RWPE2 (cell line): ENCODE results near the gene GCSH.

Experiments used
- ATAC-seq: fragments of 200-7000 bp; cut with Tn5 transposase; 3 replicates; pipeline ENCODE4 v1.9.1; 2021; ENCODE audit warnings: low read depth
- DNase-seq: peaks from one replicate; pipeline ENCODE4 v3.0.0-alpha.2; 2020; ENCODE audit warnings: low spot score
- H3K27ac ChIP-seq: fragments of 450-650 bp; 2 replicates; pipeline ENCODE4 v1.5.1; 2017; ENCODE audit warnings: mild to moderate bottlenecking; ENCODE audit not compliant: poor library complexity, severe bottlenecking
- H3K27me3 ChIP-seq: fragments of 250-450 bp; sonication (Bioruptor Pico); 2 replicates; pipeline ENCODE4 v1.5.1; 2021; ENCODE audit warnings: mild to moderate bottlenecking, moderate library complexity; ENCODE audit not compliant: insufficient read depth, poor library complexity, severe bottlenecking
- H3K36me3 ChIP-seq: fragments of 250-450 bp; sonication (Bioruptor Pico); 2 replicates; pipeline ENCODE4 v1.5.1; 2020; ENCODE audit warnings: low read depth, mild to moderate bottlenecking, moderate library complexity
- H3K4me1 ChIP-seq: fragments of 250-450 bp; sonication (Bioruptor Pico); 2 replicates; pipeline ENCODE4 v1.5.1; 2021; ENCODE audit warnings: mild to moderate bottlenecking, moderate library complexity; ENCODE audit not compliant: insufficient read depth, poor library complexity, severe bottlenecking
- H3K4me3 ChIP-seq: fragments of 250-450 bp; sonication (Bioruptor Pico); 2 replicates; pipeline ENCODE4 v1.5.1; 2021; ENCODE audit warnings: mild to moderate bottlenecking, moderate library complexity; ENCODE audit not compliant: severe bottlenecking
- H3K9me3 ChIP-seq: fragments of 250-450 bp; sonication (Bioruptor Pico); 2 replicates; pipeline ENCODE4 v1.5.1; 2021; ENCODE audit warnings: mild to moderate bottlenecking, moderate library complexity; ENCODE audit not compliant: severe bottlenecking
- CTCF ChIP-seq: fragments of 450-650 bp; IDR thresholded peaks from one replicate; pipeline ENCODE4 v1.5.1; 2017; ENCODE audit warnings: mild to moderate bottlenecking, moderate library complexity; ENCODE audit not compliant: poor library complexity, severe bottlenecking

Gene GCSH

GRCh38 chr16:81035398-81035974, 60.7 kb downstream of the GCSH start, which contains the start of gene ATMIN:
TSS of gene ATMIN (plus strand) at chr16:81035842. CDS start at chr16:81035871, 29 bp downstream.
- peak within 1 kb of the TSS; percentile 51 for H3K27ac ChIP-seq
- ATAC-seq, result peak; percentile 96
- TF ChIP-seq CTCF, result peak; percentile 99

More at GRCh38 chr16:81035398-81035974, 60.7 kb downstream of the GCSH start, which contains the start of gene ATMIN:
- Histone ChIP-seq H3K4me1 (peaks cover 3% of the 10 kb centered on the region), H3K9me3 (no peaks in the 10 kb centered on the region), H3K27me3 (no peaks in the 10 kb centered on the region), H3K36me3 (peaks cover 30% of the 10 kb centered on the region), H3K4me3 (peak within 1 kb of the TSS; percentile 81)
- peak; percentile 78 for DNase-seq
